A549 treated with RU486 at 1 μM for 4 hours (cell line): ENCODE measurements around the gene CLEC20A. TPM values are rescaled to one million over a fixed set of nuclear protein-coding genes. Genes with fewer than 3 reads are reported as not detected.

ENCODE experiments used
- total RNA-seq: library from RNA; stranded (reverse); fragments of 200-300 nt; extraction: Qiagen RNA extraction; gene quantifications from 5 replicates; pipeline ENCODE4 v1.2.3, GENCODE V29; 2022; ENCODE audit warnings: low read depth

Gene CLEC20A
- not detected in 5 replicates for total RNA-seq

DNA sequence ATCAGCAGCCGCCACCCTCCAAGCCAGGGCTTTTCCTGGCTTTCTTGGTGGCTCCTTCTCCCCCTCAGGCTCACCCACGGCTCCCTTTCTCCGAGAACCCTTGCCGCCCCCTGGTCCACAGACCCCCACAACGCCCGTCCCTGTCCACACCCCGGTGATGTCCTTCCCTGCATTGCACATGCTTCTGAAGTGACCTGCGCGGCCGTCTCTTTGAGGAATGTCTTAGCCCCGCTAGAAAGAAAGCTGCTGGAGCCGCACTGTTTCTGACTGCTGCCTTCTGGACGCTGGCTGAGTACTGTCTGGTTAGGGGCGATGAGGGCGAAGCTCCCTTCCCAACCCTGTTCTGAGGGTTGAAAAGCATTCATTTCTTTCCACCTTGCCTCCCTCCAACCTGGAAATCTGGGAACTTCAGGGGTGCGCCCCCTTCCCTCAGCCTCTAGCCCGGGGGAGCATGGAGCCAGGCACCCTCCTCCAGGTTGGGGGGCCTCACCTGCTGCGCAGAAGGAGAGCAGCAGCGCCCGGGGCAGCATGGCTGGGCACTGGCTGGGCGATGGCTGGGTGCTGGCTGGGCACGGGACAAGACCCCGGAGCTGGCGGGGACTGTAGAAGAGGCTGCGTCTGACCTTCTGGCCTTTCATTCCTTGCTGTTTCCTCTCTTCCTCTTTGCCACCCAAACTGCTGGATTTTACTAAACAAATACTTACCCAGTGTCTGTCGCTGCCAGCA lies at the start of gene CLEC20A:
Gene CLEC20A (minus strand): TSS at position 555 of the 726 bp plus-strand sequence. CDS start 25 bp downstream, at position 530.

DNA sequence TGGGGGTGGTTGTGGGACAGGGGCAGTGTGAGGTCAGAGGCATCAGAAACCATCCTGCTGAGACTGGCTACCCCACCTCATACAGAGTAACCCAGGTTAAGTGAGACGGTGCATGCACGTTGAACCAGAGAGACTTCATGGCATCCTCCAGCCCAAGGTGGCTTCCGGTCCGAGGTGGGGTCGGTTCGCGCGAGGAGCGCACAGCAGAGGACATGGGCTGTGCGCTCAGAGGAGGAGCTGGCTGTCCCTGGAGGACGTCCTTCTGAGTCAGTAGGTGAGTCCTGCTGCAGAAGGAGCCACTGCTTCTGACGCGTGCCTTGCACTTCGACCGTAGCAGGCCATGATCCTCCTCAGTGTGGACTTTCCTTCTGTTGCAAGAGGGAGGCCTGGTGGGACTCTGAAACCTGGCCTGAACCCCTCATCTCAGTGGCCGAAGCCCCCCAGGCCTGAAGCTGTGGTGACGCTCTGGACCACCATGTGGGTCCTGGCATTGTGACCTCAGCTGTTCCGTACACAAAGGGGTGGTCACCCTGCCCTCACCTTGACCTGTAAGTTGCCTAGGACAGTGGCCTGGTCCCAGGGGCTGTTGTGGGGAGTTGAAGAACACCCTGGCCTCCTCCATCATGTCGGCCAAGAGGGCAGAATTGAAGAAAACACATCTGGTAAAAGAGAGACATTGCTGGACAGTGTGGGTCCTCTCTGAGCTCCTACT lies 16.0 kb upstream of the CLEC20A start, which contains the start of gene TEX35:
Gene TEX35 (plus strand): TSS at position 544 of the 712 bp plus-strand sequence. CDS start 80 bp downstream, at position 624.

Other genes starting within 250 kb of the CLEC20A start
- gene TEX35, start 16.1 kb upstream of the CLEC20A start, total RNA-seq = 0.08 to 0.12 TPM in 2 of 5 replicates, not detected in the others
- 13.1 to 28.5 TPM (median 23.0 TPM) in 5 replicates for gene RALGPS2, start 228.3 kb upstream of the CLEC20A start, total RNA-seq